CD14-positive monocyte (primary cell): ENCODE results near the gene FARP1. TPM values are rescaled to one million over a fixed set of nuclear protein-coding genes. Genes with fewer than 3 reads are reported as not detected.

Experiments
- DNase-seq, 3 donors: peaks; one replicate each; pipeline ENCODE4 v3.0.0-alpha.2; 2011 to 2022
- H2AFZ ChIP-seq: 2 replicates; pipeline ENCODE4 v1.6.0; 2012; ENCODE audit warnings: mild to moderate bottlenecking, low read depth, low read length, inconsistent platforms; ENCODE audit not compliant: insufficient read depth, poor library complexity, severe bottlenecking
- H3K27ac ChIP-seq, 2 donors: 1 replicate in 1 of 2; 2 replicates in 1 of 2; pipeline ENCODE4 v1.5.1; 2012 to 2013; ENCODE audit warnings: low read length in 2 of 2, control low read depth in 1 of 2, inconsistent platforms in 1 of 2, low read depth in 1 of 2, mild to moderate bottlenecking in 1 of 2
- H3K27me3 ChIP-seq, 2 donors: one replicate each; pipeline versions ENCODE4 v1.6.0 to v1.6.1; 2011 to 2013; ENCODE audit warnings: low read length in 2 of 2; ENCODE audit not compliant: control insufficient read depth in 2 of 2, insufficient read depth in 2 of 2
- H3K36me3 ChIP-seq, 2 donors: replicated peaks in 1 of 2; 1 replicate in 1 of 2; 2 replicates in 1 of 2; pipeline versions ENCODE4 v1.5.1 to v1.6.1; 2012 to 2013; ENCODE audit warnings: low read length in 2 of 2, control low read depth in 1 of 2, inconsistent platforms in 1 of 2, mild to moderate bottlenecking in 1 of 2; ENCODE audit not compliant: insufficient read depth in 2 of 2, control insufficient read depth in 1 of 2
- H3K4me1 ChIP-seq, 2 donors: 1 replicate in 1 of 2; 2 replicates in 1 of 2; pipeline versions ENCODE4 v1.5.1 to v1.6.1; 2012 to 2013; ENCODE audit warnings: low read length in 2 of 2, control low read depth in 1 of 2, inconsistent platforms in 1 of 2, mild to moderate bottlenecking in 1 of 2, moderate library complexity in 1 of 2; ENCODE audit not compliant: insufficient read depth in 2 of 2, control insufficient read depth in 1 of 2
- H3K4me2 ChIP-seq: replicated peaks from 2 replicates; pipeline ENCODE3; 2012; ENCODE audit warnings: low read length, moderate library complexity, mild to moderate bottlenecking; ENCODE audit not compliant: poor library complexity, severe bottlenecking; ENCODE audit errors: extremely low read depth
- H3K4me3 ChIP-seq, 3 experiments: fragments of 200-600 bp in 1 of 3; sonication (generic) in 1 of 3; replicated peaks in 1 of 3; 1 replicate in 2 of 3; 2 replicates in 1 of 3; pipeline ENCODE4 v1.5.1; 2011 to 2013; ENCODE audit warnings: low read length in 3 of 3, mild to moderate bottlenecking in 3 of 3, control low read depth in 2 of 3, low read depth in 2 of 3, inconsistent platforms in 1 of 3, moderate library complexity in 1 of 3
- H3K79me2 ChIP-seq: 2 replicates; pipeline ENCODE4 v1.6.0; 2012; ENCODE audit warnings: mild to moderate bottlenecking, control low read depth, inconsistent platforms, low read length, moderate library complexity; ENCODE audit not compliant: insufficient read depth
- H3K9ac ChIP-seq: 2 replicates; pipeline ENCODE4 v1.6.0; 2017; ENCODE audit warnings: low read length, mild to moderate bottlenecking; ENCODE audit not compliant: insufficient read depth, poor library complexity, severe bottlenecking
- H3K9me3 ChIP-seq, 2 donors: replicated peaks in 1 of 2; 1 replicate in 1 of 2; 2 replicates in 1 of 2; pipeline versions ENCODE4 v1.5.1 to v1.6.1; 2012 to 2013; ENCODE audit warnings: low read length in 2 of 2, control low read depth in 1 of 2; ENCODE audit not compliant: control insufficient read depth in 1 of 2, insufficient read depth in 1 of 2
- H4K20me1 ChIP-seq: 2 replicates; pipeline ENCODE4 v1.6.0; 2012; ENCODE audit warnings: mild to moderate bottlenecking, low read length, control low read depth, moderate library complexity; ENCODE audit not compliant: insufficient read depth
- H3K27ac Mint-ChIP-seq, 7 donors: one replicate each; pipeline ENCODE4 v1.8.0; 2020; ENCODE audit warnings: mild to moderate bottlenecking in 7 of 7, mixed read lengths in 7 of 7, moderate library complexity in 6 of 7, inconsistent platforms in 2 of 7
- H3K27me3 Mint-ChIP-seq, 3 donors: one replicate each; pipeline ENCODE4 v1.8.0; 2021 to 2022; ENCODE audit warnings: low read depth in 3 of 3, mild to moderate bottlenecking in 3 of 3, mixed read lengths in 3 of 3, moderate library complexity in 3 of 3, inconsistent platforms in 1 of 3
- H3K36me3 Mint-ChIP-seq, 2 donors: one replicate each; pipeline ENCODE4 v1.8.0; 2020; ENCODE audit warnings: mixed read lengths in 2 of 2, inconsistent platforms in 1 of 2, mild to moderate bottlenecking in 1 of 2
- H3K4me1 Mint-ChIP-seq: one replicate; pipeline ENCODE4 v1.8.0; 2020; ENCODE audit warnings: mild to moderate bottlenecking, mixed read lengths
- H3K4me3 Mint-ChIP-seq, 2 donors: one replicate each; pipeline ENCODE4 v1.8.0; 2020; ENCODE audit warnings: mild to moderate bottlenecking in 2 of 2, mixed read lengths in 2 of 2, moderate library complexity in 1 of 2
- H3K9me3 Mint-ChIP-seq, 7 donors: one replicate each; pipeline ENCODE4 v1.8.0; 2020 to 2022; ENCODE audit warnings: mixed read lengths in 7 of 7, mild to moderate bottlenecking in 6 of 7, moderate library complexity in 6 of 7, inconsistent platforms in 2 of 7
- CTCF ChIP-seq: fragments of 200-600 bp; IDR thresholded peaks from one replicate; pipeline ENCODE4 v1.8.0; 2022; ENCODE audit warnings: antibody characterized with exemption, mild to moderate bottlenecking
- WGBS: methylation state at CpG from one replicate; pipeline ENCODE4 v1.1.5; 2013; ENCODE audit warnings: missing lambda C conversion rate; ENCODE audit not compliant: insufficient coverage; 5-methylcytosine and 5-hydroxymethylcytosine counted together
- intact Hi-C, 2 donors: fragments of 100-400 bp; cut with micrococcal nuclease; formaldehyde crosslinking; loops; one replicate each; pipeline versions ENCODE4 v1.15.0 to v1.15.1; 2023
- polyA plus RNA-seq, 3 donors: library from polyadenylated mRNA; depleted of rRNA in 1 of 3; unstranded in 2 of 3; stranded (reverse) in 1 of 3; fragments of 300-500 nt in 2 of 3; fragments of >200 nt in 1 of 3; fragmentation: Illumina TruSeq in 2 of 3; gene quantifications; 1 replicate in 2 of 3; 2 replicates in 1 of 3; pipeline ENCODE4 v1.2.3, GENCODE V29; 2012 to 2021

Gene FARP1
- polyA plus RNA-seq, 3 donors = 0.01 to 0.16 (median 0.12) TPM

- 84% methylated on average over 4 of the region's 5 CpGs for WGBS
- DNase-seq = no peak
- Mint-ChIP-seq H3K4me1 (no peaks in the 10 kb centered on the region), H3K27ac (no peak overlapping the region), H3K36me3 (no peaks in the 10 kb centered on the region), H3K27me3 (peaks cover under 1 to 2% (median 2%) of the 10 kb centered on the region in 3 donors), H3K9me3 (peaks cover 0 to 5% (median 4%) of the 10 kb centered on the region in 7 donors), H3K4me3 (no peak overlapping the region)
- Histone ChIP-seq H4K20me1 (no peaks in the 10 kb centered on the region), H3K4me2 (no peak overlapping the region), H3K27ac (no peak overlapping the region), H2AFZ (no peak overlapping the region), H3K36me3 (no peaks in the 10 kb centered on the region), H3K27me3 (no peaks in the 10 kb centered on the region), H3K79me2 (no peaks in the 10 kb centered on the region), H3K9ac (no peak overlapping the region), H3K4me1 (no peaks in the 10 kb centered on the region), H3K4me3 (no peak overlapping the region), H3K9me3 (no peaks in the 10 kb centered on the region)
- intact Hi-C loops = no loop called here
- TF ChIP-seq CTCF = no peak
Observed at GRCh38 chr13:98334620-98335205, 191.8 kb downstream of the FARP1 start.

- H3K9ac ChIP-seq = no peak overlapping the region
- H2AFZ ChIP-seq = no peak overlapping the region
- TF ChIP-seq CTCF = no peak
- H3K4me3 ChIP-seq = no peak overlapping the region
- DNase-seq = no peak
- H4K20me1 ChIP-seq = no peaks in the 10 kb centered on the region
- peaks cover 2 to 5% (median 2%) of the 10 kb centered on the region in 3 donors for H3K27me3 Mint-ChIP-seq
- no peak overlapping the region for H3K4me3 Mint-ChIP-seq
- H3K27ac Mint-ChIP-seq = no peak overlapping the region
- no peaks in the 10 kb centered on the region for H3K9me3 ChIP-seq
- H3K4me2 ChIP-seq = no peak overlapping the region
- no peaks in the 10 kb centered on the region for H3K79me2 ChIP-seq
- intact Hi-C loops = no loop called here
- H3K27ac ChIP-seq = no peak overlapping the region
- H3K4me1 Mint-ChIP-seq = no peaks in the 10 kb centered on the region
- no peaks in the 10 kb centered on the region for H3K27me3 ChIP-seq
- no peaks in the 10 kb centered on the region for H3K36me3 ChIP-seq
- no CpG with 5 or more reads among the region's 4 CpGs for WGBS
- H3K4me1 ChIP-seq = no peaks in the 10 kb centered on the region
- H3K9me3 Mint-ChIP-seq = peaks cover 0 to 5% (median 4%) of the 10 kb centered on the region in 7 donors
- H3K36me3 Mint-ChIP-seq = no peaks in the 10 kb centered on the region
Observed at GRCh38 chr13:98335721-98336120, 192.8 kb downstream of the FARP1 start.
